Activated T-helper 2 cell treated with anti-CD3 and anti-CD28 coated beads, Interferon-gamma antibody, Interleukin-2, Interleukin-4, amounts not matched to agents 10 μg/mL and 5 μg/mL and 100 μg/mL, durations not matched to agents 14 hours and 24 hours and 36 hours (primary cell): Measurements from ENCODE around the gene ABCB8. TPM values are rescaled to one million over a fixed set of nuclear protein-coding genes. Genes with fewer than 3 reads are reported as not detected.
A peak's percentile ranks its signal among the peaks of the same experiment; 100 is the strongest.
"Not testable (repeated sequence)": the region's sequence is repeated elsewhere in the genome, so short reads cannot be mapped to it uniquely, and the experiment has no call there.

ENCODE experiments used
- DNase-seq: peaks from one replicate; pipeline ENCODE4 v3.0.0; 2021; ENCODE audit warnings: low spot score
- H3K27ac Mint-ChIP-seq: one replicate; pipeline ENCODE4 v1.8.0; 2021; ENCODE audit warnings: mixed read lengths
- H3K27me3 Mint-ChIP-seq: one replicate; pipeline ENCODE4 v1.8.0; 2021; ENCODE audit warnings: low read depth, mixed read lengths
- H3K36me3 Mint-ChIP-seq: one replicate; pipeline ENCODE4 v1.8.0; 2021; ENCODE audit warnings: low read depth, mixed read lengths
- H3K4me1 Mint-ChIP-seq: one replicate; pipeline ENCODE4 v1.8.0; 2021; ENCODE audit warnings: low read depth, mixed read lengths
- H3K4me3 Mint-ChIP-seq: one replicate; pipeline ENCODE4 v1.8.0; 2021; ENCODE audit warnings: low read depth, mild to moderate bottlenecking, moderate library complexity, mixed read lengths
- H3K9me3 Mint-ChIP-seq: one replicate; pipeline ENCODE4 v1.8.0; 2021; ENCODE audit warnings: mixed read lengths
- intact Hi-C: fragments of 100-400 bp; cut with micrococcal nuclease; formaldehyde crosslinking; loops from one replicate; pipeline ENCODE4 v1.15.1; 2023
- total RNA-seq: library from RNA; stranded (reverse); gene quantifications from 2 replicates; pipeline ENCODE4 v1.2.3, GENCODE V29; 2022

The ABCB8 gene
- total RNA-seq, 1 donor from 2014 or later: 59.6 TPM

GRCh38 chr7:151020231-151020630 is 8.0 kb upstream of the ABCB8 start:
- no peak for DNase-seq
- Mint-ChIP-seq H3K4me3 (peak overlapping the region; percentile 7), H3K36me3 (no peaks in the 10 kb centered on the region), H3K27ac (no peak overlapping the region), H3K4me1 (peaks cover 26% of the 10 kb centered on the region), H3K9me3 (no peaks in the 10 kb centered on the region), H3K27me3 (peaks cover 33% of the 10 kb centered on the region)
- intact Hi-C loops: no loop called here

DNA sequence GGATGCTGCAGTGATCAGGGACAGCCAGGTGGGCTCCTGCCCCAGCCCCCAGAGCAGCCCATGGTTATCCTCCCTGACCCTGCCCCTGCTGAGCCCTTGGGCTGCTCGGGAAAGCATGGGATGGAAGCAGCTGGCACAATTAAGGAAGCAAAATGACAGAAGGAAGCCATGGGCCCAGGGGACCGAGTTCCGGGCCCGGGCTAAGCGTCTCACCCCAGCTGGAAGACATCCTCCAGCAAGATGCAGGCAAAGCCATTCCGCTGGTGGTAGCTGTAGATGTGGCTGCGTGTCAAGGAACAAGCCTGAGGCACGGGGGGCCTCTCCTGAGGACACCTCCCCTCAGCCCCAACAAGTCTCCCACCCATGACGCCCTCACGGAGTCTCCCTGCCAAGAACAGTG is 5.0 kb upstream of the ABCB8 start:
- no peak overlapping the region for H3K27ac Mint-ChIP-seq
- intact Hi-C loops: no loop called here
- peaks cover 30% of the 10 kb centered on the region for H3K27me3 Mint-ChIP-seq
- no peaks in the 10 kb centered on the region for H3K36me3 Mint-ChIP-seq
- H3K4me3 Mint-ChIP-seq: no peak overlapping the region
- H3K4me1 Mint-ChIP-seq: peaks cover 16% of the 10 kb centered on the region
- no peaks in the 10 kb centered on the region for H3K9me3 Mint-ChIP-seq
- DNase-seq: no peak

DNA sequence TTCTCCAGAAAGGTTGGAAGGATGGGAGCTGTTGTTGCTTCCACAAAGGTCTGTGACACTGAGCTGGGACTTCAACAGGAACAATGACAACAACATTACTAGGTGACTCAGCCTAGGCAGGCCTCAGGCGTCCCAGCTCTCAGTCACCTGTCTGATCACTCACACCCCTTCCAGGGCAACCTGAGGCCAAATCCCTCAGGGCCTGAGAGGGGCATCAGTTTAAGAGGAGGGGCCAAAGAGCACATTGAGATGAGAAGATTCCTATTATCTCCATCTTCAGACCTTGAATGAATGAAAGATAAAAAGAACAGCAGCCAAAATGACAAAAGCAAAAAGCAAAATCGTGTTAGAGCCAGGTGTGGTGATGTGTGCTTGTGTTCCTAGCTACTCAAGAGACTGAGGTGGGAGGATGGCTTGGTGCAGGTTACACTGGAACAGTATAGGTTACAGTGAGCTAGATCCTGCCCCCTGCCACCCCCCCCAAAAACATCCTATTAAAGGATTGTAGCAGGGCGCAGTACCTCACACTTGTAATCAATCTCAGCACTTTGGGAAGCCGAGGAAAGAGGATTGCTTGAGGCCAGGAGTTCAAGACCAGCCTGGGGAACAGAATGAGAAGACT is 3.7 kb upstream of the ABCB8 start, which contains the start of gene ATG9B:
ATG9B (minus strand) TSS at position 60 of the 622 bp plus-strand sequence. CDS start 71 bp downstream, outside the sequence.
- Mint-ChIP-seq H3K9me3 (no peaks in the 10 kb centered on the region), H3K4me1 (peaks cover 14% of the 10 kb centered on the region), H3K27ac (no peak within 1 kb of the TSS), H3K27me3 (peaks cover 21% of the 10 kb centered on the region), H3K4me3 (no peak within 1 kb of the TSS), H3K36me3 (peaks cover 3% of the 10 kb centered on the region)
- intact Hi-C loops: no loop called here
- no peak for DNase-seq

- no peak overlapping the region for H3K27ac Mint-ChIP-seq
- no peak for DNase-seq
- no peaks in the 10 kb centered on the region for H3K9me3 Mint-ChIP-seq
- H3K4me1 Mint-ChIP-seq: peaks cover 13% of the 10 kb centered on the region
- no peak overlapping the region for H3K4me3 Mint-ChIP-seq
- H3K36me3 Mint-ChIP-seq: peaks cover 3% of the 10 kb centered on the region
- intact Hi-C loops: no loop called here
- peaks cover 5% of the 10 kb centered on the region for H3K27me3 Mint-ChIP-seq
Measured at GRCh38 chr7:151025924-151026671, 2.2 kb upstream of the ABCB8 start.

DNA sequence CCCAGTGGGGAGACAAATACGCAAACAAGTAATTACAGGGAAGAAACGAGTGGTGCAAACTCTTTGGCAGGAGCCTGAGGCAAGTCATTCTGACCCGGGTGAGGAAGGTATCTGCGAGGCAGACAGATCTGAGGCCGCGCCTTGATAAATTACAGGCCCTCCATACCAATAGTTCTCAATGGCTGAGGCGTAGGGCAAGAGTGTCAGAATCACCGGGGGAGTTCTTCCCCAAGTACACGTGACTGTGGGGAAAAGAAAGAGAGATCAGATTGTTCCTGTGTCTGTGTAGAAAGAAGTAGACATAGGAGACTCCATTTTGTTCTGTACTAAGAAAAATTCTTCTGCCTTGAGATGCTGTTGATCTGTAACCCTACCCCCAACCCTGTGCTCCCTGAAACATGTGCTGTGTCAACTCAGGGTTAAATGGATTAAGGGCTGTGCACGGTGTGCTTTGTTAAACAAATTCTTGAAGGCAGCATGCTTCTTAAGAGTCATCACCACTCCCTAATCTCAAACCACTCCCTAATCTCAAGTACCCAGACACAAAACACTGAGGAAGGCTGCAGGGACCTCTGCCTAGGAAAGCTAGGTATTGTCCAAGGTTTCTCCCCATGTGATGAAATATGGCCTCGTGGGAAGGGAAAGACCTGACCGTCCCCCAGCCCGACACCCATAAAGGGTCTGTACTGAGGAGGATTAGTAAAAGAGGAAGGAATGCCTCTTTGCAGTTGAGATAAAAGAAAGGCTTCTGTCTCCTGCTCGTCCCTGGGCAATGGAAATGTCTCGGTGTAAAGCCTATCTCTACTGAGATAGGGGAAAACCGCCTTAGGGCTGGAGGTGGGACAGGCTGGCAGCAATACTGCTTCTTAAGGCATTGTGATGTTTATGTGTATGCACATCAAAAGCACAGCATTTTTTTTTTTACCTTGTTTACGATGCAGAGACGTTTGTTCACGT is 1.2 kb upstream of the ABCB8 start:
- H3K27me3 Mint-ChIP-seq, intact Hi-C loops: not testable (repeated sequence)

GRCh38 chr7:151027728-151028130 is 521 bp upstream of the ABCB8 start:
- peaks cover 13% of the 10 kb centered on the region for H3K4me1 Mint-ChIP-seq
- H3K36me3 Mint-ChIP-seq, H3K27me3 Mint-ChIP-seq, H3K9me3 Mint-ChIP-seq, DNase-seq: not testable (repeated sequence)
- intact Hi-C loops: loop anchor here (1.0 to 2.0 kb wide), 5 partner anchors 12 to 323 kb away; partner anchors contain the start of gene TMUB1
- peak overlapping the region; percentile 96 for H3K4me3 Mint-ChIP-seq
- H3K27ac Mint-ChIP-seq: peak overlapping the region; percentile 93

More for the DNA sequence above, 1.2 kb upstream of the ABCB8 start:
- peak overlapping the region; percentile 96 for H3K4me3 Mint-ChIP-seq
- DNase-seq, H3K9me3 Mint-ChIP-seq, H3K36me3 Mint-ChIP-seq: not testable (repeated sequence)
- peak overlapping the region; percentile 93 for H3K27ac Mint-ChIP-seq
- peaks cover 13% of the 10 kb centered on the region for H3K4me1 Mint-ChIP-seq

GRCh38 chr7:151028948-151029501 is 775 bp downstream of the ABCB8 start:
- Mint-ChIP-seq H3K27me3 (peaks cover 2% of the 10 kb centered on the region), H3K9me3 (no peaks in the 10 kb centered on the region), H3K36me3 (peaks cover 3% of the 10 kb centered on the region), H3K4me1 (peaks cover 13% of the 10 kb centered on the region), H3K4me3 (peak overlapping the region; percentile 96), H3K27ac (peak overlapping the region; percentile 93)
- intact Hi-C loops: loop anchor here (1.0 to 2.0 kb wide), 5 partner anchors 10 to 322 kb away; partner anchors contain the start of gene TMUB1
- DNase-seq: no peak

DNA sequence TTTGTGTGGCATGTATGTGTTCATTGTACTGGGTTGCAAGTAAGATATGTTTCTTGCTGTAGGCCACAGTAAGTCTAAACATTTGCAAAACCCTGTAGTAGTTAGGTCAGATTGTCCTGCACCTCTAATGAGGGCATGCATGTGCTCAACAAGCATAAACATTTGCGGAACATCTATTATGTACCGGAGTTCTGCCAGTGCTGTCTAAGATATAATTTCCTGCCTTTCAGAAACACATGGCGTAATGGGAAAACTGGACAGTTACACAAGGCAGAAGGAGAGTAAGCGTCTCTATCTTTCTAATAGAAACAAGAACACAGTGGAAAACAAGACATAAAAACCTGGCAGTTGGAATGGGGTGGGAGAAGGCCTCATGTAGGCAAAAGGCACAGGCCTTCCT is 2.8 kb downstream of the ABCB8 start:
- Mint-ChIP-seq H3K27ac (no peak overlapping the region), H3K9me3 (no peaks in the 10 kb centered on the region), H3K36me3 (peaks cover 9% of the 10 kb centered on the region), H3K27me3 (no peaks in the 10 kb centered on the region), H3K4me3 (no peak overlapping the region), H3K4me1 (peaks cover 13% of the 10 kb centered on the region)
- DNase-seq: no peak
- intact Hi-C loops: no loop called here

- intact Hi-C loops: no loop called here
- H3K27me3 Mint-ChIP-seq: no peaks in the 10 kb centered on the region
- DNase-seq: no peak
- no peaks in the 10 kb centered on the region for H3K9me3 Mint-ChIP-seq
- no peak overlapping the region for H3K27ac Mint-ChIP-seq
- H3K4me1 Mint-ChIP-seq: peaks cover 7% of the 10 kb centered on the region
- peaks cover 19% of the 10 kb centered on the region for H3K36me3 Mint-ChIP-seq
- no peak overlapping the region for H3K4me3 Mint-ChIP-seq
Measured at GRCh38 chr7:151032936-151033863, 5.0 kb downstream of the ABCB8 start.

DNA sequence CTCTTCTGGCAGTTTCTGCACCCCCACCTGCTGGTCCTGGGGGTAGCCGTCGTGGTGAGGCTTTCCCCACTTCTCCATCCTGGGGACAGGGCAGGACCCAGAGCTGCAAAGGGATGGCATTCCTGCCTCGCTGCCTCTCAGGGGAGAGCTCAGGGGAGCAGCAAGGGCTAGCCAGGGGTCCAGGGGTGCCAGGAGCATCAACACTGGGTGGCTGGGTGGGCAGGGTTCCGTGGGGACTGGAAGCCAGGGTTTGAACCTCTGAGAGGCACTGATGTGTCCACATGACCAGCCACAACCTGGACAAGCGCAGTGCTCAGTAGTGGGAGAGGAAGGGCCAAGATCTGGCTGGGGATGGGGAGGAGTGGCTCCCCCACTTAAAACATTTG is 5.6 kb downstream of the ABCB8 start:
- Mint-ChIP-seq H3K27me3 (no peaks in the 10 kb centered on the region), H3K36me3 (peaks cover 16% of the 10 kb centered on the region), H3K9me3 (no peaks in the 10 kb centered on the region), H3K4me3 (no peak overlapping the region), H3K27ac (no peak overlapping the region), H3K4me1 (peaks cover 7% of the 10 kb centered on the region)
- intact Hi-C loops: no loop called here
- DNase-seq: no peak

DNA sequence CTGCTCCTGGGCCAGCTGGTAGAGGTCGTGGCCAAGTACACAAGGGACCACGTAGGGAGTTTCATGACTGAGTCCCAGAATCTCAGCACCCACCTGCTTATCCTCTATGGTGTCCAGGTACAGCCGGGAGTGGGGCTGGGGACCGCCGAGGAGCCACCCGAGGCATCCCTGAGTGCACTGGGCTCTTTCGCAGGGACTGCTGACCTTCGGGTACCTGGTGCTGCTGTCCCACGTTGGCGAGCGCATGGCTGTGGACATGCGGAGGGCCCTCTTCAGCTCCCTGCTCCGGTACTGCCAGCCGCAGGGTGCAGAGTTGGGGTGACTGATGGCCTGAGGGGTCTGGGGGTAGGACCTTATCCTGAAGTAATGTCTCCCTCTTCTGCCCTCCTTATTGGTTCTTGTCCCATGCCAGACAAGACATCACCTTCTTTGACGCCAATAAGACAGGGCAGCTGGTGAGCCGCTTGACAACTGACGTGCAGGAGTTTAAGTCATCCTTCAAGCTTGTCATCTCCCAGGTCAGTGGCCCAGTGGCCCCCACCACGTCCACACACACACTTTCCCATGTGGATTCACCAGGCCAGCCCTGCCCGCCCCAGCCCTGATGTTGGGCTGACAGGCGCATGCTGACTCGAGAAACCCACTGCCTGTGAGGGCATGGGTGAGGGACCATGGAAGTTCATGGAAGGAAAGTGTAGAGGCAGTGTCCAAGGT is 6.2 kb downstream of the ABCB8 start:
- no peak overlapping the region for H3K27ac Mint-ChIP-seq
- no peaks in the 10 kb centered on the region for H3K27me3 Mint-ChIP-seq
- intact Hi-C loops: no loop called here
- H3K9me3 Mint-ChIP-seq: no peaks in the 10 kb centered on the region
- H3K36me3 Mint-ChIP-seq: peaks cover 20% of the 10 kb centered on the region
- H3K4me3 Mint-ChIP-seq: no peak overlapping the region
- DNase-seq: no peak
- H3K4me1 Mint-ChIP-seq: peaks cover 9% of the 10 kb centered on the region
